A549 (cell line): ENCODE measurements around the gene DDN.

ENCODE experiments used
- CTCF ChIP-seq: fragments of >200 bp; sonication (Bioruptor Twin); formaldehyde crosslinking; IDR thresholded peaks from 3 replicates; pipeline ENCODE4 v1.5.1; 2016
- EP300 ChIP-seq, 2 experiments: fragments of >200 bp; sonication (Bioruptor Twin); formaldehyde crosslinking; IDR thresholded peaks; 2 replicates in 1 of 2; 3 replicates in 1 of 2; pipeline ENCODE4 v1.6.1; 2016 to 2017
- MAFK ChIP-seq: fragments of 450-650 bp; IDR thresholded peaks from 2 replicates; pipeline ENCODE4 v1.6.1; 2014; ENCODE audit not compliant: partially characterized antibody
- MYC ChIP-seq: IDR thresholded peaks from 2 replicates; pipeline ENCODE4 v1.6.1; 2012; ENCODE audit warnings: mild to moderate bottlenecking, inconsistent platforms, low read length, improper control_type of control experiment, borderline replicate concordance
- POLR2A ChIP-seq: IDR thresholded peaks from 2 replicates; pipeline ENCODE4 v1.6.1; 2012; ENCODE audit warnings: mild to moderate bottlenecking, low read length
- POLR2AphosphoS2 ChIP-seq: conservative IDR thresholded peaks from 2 replicates; pipeline ENCODE4 v1.6.1; 2012; ENCODE audit warnings: low read length, improper control_type of control experiment, inconsistent platforms
- RAD21 ChIP-seq, 2 experiments: fragments of >200 bp in 1 of 2; sonication (Bioruptor Twin) in 1 of 2; formaldehyde crosslinking in 1 of 2; IDR thresholded peaks in 1 of 2; conservative IDR thresholded peaks in 1 of 2; 2 replicates in 1 of 2; 3 replicates in 1 of 2; pipeline ENCODE4 v1.6.1; 2012 to 2018; ENCODE audit warnings: inconsistent platforms in 1 of 2
- RARB ChIP-seq: fragments of 250-450 bp; sonication (Bioruptor Pico); IDR thresholded peaks from 2 replicates; pipeline ENCODE4 v1.8.0; 2021; ENCODE audit warnings: mild to moderate bottlenecking, moderate library complexity
- SREBF2 ChIP-seq: fragments of 450-650 bp; IDR thresholded peaks from 2 replicates; pipeline ENCODE4 v1.6.1; 2014; ENCODE audit warnings: mild to moderate bottlenecking, moderate library complexity
- TP53 ChIP-seq: fragments of 250-450 bp; sonication (Bioruptor Pico); IDR thresholded peaks from 2 replicates; pipeline ENCODE4 v1.5.0; 2021; ENCODE audit warnings: mild to moderate bottlenecking, moderate library complexity
- ZC3H11A ChIP-seq: fragments of 450-650 bp; IDR thresholded peaks from 2 replicates; pipeline ENCODE4 v1.6.1; 2014; ENCODE audit warnings: antibody characterized with exemption, mild to moderate bottlenecking
- TF ChIP-seq, protein P1 (sequence below): fragments of 250-450 bp; sonication (Bioruptor Pico); IDR thresholded peaks from 2 replicates; pipeline ENCODE4 v1.5.0; 2021; ENCODE audit warnings: mild to moderate bottlenecking, moderate library complexity, borderline replicate concordance

DNA sequence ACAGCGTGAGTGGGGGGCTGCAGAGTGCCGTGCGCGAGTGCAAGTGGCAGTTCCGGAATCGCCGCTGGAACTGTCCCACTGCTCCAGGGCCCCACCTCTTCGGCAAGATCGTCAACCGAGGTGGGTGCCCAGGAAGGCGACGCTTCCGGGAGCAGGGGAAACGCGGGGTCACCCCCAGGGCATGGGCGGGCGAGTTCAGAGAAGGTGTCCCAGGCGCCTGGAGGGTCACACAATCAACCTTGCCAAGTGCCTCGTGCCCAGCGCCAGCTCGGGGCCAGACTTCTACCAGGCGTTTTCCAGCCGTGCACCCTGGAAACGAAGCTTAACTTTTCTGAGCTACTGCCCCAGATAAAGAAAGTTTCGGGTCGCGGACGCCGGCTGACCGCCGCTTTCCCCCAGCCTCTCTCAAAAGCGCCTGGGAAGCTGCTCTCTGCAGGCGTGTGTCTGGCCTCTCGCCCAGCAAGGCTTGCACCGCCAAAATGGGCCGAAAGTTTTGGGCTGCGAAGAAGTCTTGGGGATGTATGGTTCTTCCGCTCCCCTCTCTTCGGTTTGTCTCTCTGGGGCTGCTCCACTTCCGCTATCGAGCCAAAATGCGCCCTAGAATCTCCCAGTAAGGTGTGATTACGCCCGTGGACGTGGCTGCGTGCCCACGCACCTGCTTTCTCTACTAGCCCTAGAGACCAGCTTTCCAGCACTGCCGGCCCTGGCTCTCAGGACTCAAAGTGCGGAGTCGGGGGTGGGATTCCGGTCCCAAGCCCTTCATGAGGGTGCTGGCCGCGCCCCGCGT is 19.4 kb downstream of the DDN start:
- TF ChIP-seq POLR2AphosphoS2 (no peak), TP53 (no peak), CTCF (no peak), RAD21 (conservative IDR thresholded peaks at IDR 0.05 in 1 of 2, IDR thresholded peaks at IDR 0.05 in 1 of 2) (no peak), SREBF2 (no peak), EP300 (IDR thresholded peaks at IDR 0.05) (no peak), MAFK (no peak), POLR2A (no peak), MYC (no peak), RARB (no peak), ZC3H11A (no peak)
- TF ChIP-seq, protein P1, sequence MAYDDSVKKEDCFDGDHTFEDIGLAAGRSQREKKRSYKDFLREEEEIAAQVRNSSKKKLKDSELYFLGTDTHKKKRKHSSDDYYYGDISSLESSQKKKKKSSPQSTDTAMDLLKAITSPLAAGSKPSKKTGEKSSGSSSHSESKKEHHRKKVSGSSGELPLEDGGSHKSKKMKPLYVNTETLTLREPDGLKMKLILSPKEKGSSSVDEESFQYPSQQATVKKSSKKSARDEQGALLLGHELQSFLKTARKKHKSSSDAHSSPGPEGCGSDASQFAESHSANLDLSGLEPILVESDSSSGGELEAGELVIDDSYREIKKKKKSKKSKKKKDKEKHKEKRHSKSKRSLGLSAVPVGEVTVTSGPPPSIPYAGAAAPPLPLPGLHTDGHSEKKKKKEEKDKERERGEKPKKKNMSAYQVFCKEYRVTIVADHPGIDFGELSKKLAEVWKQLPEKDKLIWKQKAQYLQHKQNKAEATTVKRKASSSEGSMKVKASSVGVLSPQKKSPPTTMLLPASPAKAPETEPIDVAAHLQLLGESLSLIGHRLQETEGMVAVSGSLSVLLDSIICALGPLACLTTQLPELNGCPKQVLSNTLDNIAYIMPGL (CRISPR knock-in tag), result no peak
